Heart right ventricle (tissue), 16 donors: ENCODE data around the gene MISFA. TPM values are rescaled to one million over a fixed set of nuclear protein-coding genes. Genes with fewer than 3 reads are reported as not detected.

Experiments
- ATAC-seq, 8 donors: fragments of 200-7000 bp; cut with Tn5 transposase; one replicate each; pipeline ENCODE4 v1.9.1; 2020; ENCODE audit warnings: mild to moderate bottlenecking in 8 of 8, moderate library complexity in 8 of 8, moderate number of reproducible peaks in 1 of 8
- DNase-seq, 2 donors: peaks; one replicate each; pipeline ENCODE4 v3.0.0-alpha.2; 2020
- H3K27ac ChIP-seq, 10 donors: fragments of 200-600 bp; sonication (generic) in 2 of 10; one replicate each; pipeline versions ENCODE4 v1.5.0 to v1.8.0; 2020 to 2022; ENCODE audit warnings: mild to moderate bottlenecking in 3 of 10
- H3K27me3 ChIP-seq, 7 donors: fragments of 200-600 bp; one replicate each; pipeline ENCODE4 v1.8.0; 2021 to 2022; ENCODE audit warnings: mild to moderate bottlenecking in 2 of 7
- H3K36me3 ChIP-seq, 9 donors: fragments of 200-600 bp; sonication (generic) in 1 of 9; one replicate each; pipeline versions ENCODE4 v1.5.0 to v1.8.0; 2020 to 2022; ENCODE audit warnings: mild to moderate bottlenecking in 2 of 9
- H3K4me1 ChIP-seq, 9 donors: fragments of 200-600 bp; sonication (generic) in 1 of 9; one replicate each; pipeline versions ENCODE4 v1.5.0 to v1.8.0; 2020 to 2022; ENCODE audit warnings: mild to moderate bottlenecking in 4 of 9
- H3K4me3 ChIP-seq, 10 donors: fragments of 200-600 bp; sonication (generic) in 2 of 10; one replicate each; pipeline versions ENCODE4 v1.5.0 to v1.8.0; 2020 to 2022; ENCODE audit warnings: mild to moderate bottlenecking in 7 of 10, moderate library complexity in 2 of 10
- H3K9me3 ChIP-seq, 11 donors: fragments of 200-600 bp in 10 of 11; sonication (generic) in 2 of 11; one replicate each; pipeline versions ENCODE4 v1.5.0 to v1.8.0; 2013 to 2022; ENCODE audit warnings: mild to moderate bottlenecking in 2 of 11, control low read depth in 1 of 11, moderate library complexity in 1 of 11
- CTCF ChIP-seq, 9 donors: fragments of 200-600 bp; sonication (generic) in 2 of 9; IDR thresholded peaks; one replicate each; pipeline versions ENCODE4 v1.5.0 to v1.8.0; 2021 to 2022; ENCODE audit warnings: antibody characterized with exemption in 9 of 9, mild to moderate bottlenecking in 5 of 9, moderate library complexity in 1 of 9
- WGBS, 2 donors: extraction: QIAGEN DNeasy Blood & Tissue Kit; methylation state at CpG; one replicate each; pipeline ENCODE4 v1.1.7; 2013; ENCODE audit warnings: inconsistent platforms in 1 of 2; 5-methylcytosine and 5-hydroxymethylcytosine counted together
- intact Hi-C, 10 donors: fragments of 100-400 bp; cut with DNase I; formaldehyde crosslinking; loops; one replicate each; pipeline versions ENCODE4 v1.11.1 to v1.14.2; 2022
- polyA plus RNA-seq, 2 donors: library from polyadenylated mRNA; stranded (reverse); fragments of 200-250 nt; gene quantifications; one replicate each; pipeline ENCODE4 v1.2.3, GENCODE V29; 2013
- total RNA-seq, 10 donors: library from RNA; stranded (reverse); fragmentation: NEBNext Ultra II Directional in 3 of 10; extraction: Animal tissue kit (Norgen Biotek cat#: 25700) in 3 of 10; gene quantifications; one replicate each; pipeline versions ENCODE4 v1.2.1 to v1.2.4, GENCODE V29; 2021 to 2023
- donor health status: Arrhythmogenic right ventricular cardiomyopathy.
- donor health status: ischemic (EF 13 %, LVEDD 7.1; RV severe dilation, severe dysfunction).
- donor health status: healthy with polysubstance abuse.
- donor health status: DM: no; HTN: yes; CAD: no.
- donor health status: DM: no; HTN: no; CAD: no.
- donor health status: ischemic (EF 25% LVEDD 6.9; RV normal size, moderate dysfunction).
- donor health status: ischemic (EF 25% LVEDD 5.7; RV mildly dilated, moderate dysfunction).
- donor health status: healthy.
- donor health status: DM: yes; HTN: yes; CAD: no.
- donor health status: Ischemic cardiomyopathy.
- donor health status: ischemic (EF 35%, LVEDD 5.7; RV mildly dilated, moderate dysfunction).
- donor health status: nonischemic (EF 11% LVEDD 7.7; RV severe dilation, severe dysfunction).
- donor health status: DM: yes; HTN: yes; CAD: no.
- donor health status: PGD.
- donor health status: ischemic (EF 29% LVEDD 5.4; RV normal size, mild dysfunction).
- donor health status: nonischemic (EF 23%, LVEDD 6.1; RV moderate dilation, normal function).

The MISFA gene
- total and polyA plus RNA-seq, 12 donors: 1.7 to 18.4 (median 10.8) TPM

GRCh38 chr11:18612394-18612793, 12.8 kb downstream of the MISFA start:
- H3K4me3 ChIP-seq: no peak overlapping the region
- H3K36me3 ChIP-seq: peaks cover 0 to 91% (median 43%) of the 10 kb centered on the region in 9 donors
- DNase-seq (no peak), ATAC-seq (no peak)
- no peaks in the 10 kb centered on the region for H3K27me3 ChIP-seq
- no peak for TF ChIP-seq CTCF (IDR thresholded peaks at IDR 0.05)
- H3K27ac ChIP-seq: no peak overlapping the region
- intact Hi-C loops: no loop called here
- H3K9me3 ChIP-seq: no peaks in the 10 kb centered on the region
- peaks cover 0 to 23% (median 0%) of the 10 kb centered on the region in 9 donors for H3K4me1 ChIP-seq
- 87 to 97% methylated on average over 4 of the region's 4 CpGs for WGBS, 2 donors

GRCh38 chr11:18614667-18615066, 15.1 kb downstream of the MISFA start:
- intact Hi-C loops: no loop called here
- no peak overlapping the region for H3K4me3 ChIP-seq
- TF ChIP-seq CTCF (IDR thresholded peaks at IDR 0.05): no peak
- ATAC-seq (peak in 1 of 8 donors; percentile 34), DNase-seq (no peak)
- peaks cover 4 to 46% (median 18%) of the 10 kb centered on the region in 9 donors for H3K4me1 ChIP-seq
- no peaks in the 10 kb centered on the region for H3K9me3 ChIP-seq
- no peaks in the 10 kb centered on the region for H3K27me3 ChIP-seq
- 92% methylated on average over 10 of the region's 10 CpGs for WGBS, 2 donors
- peak overlapping the region in 1 of 10 donors; percentile 9 for H3K27ac ChIP-seq
- H3K36me3 ChIP-seq: peaks cover 0 to 69% (median 35%) of the 10 kb centered on the region in 9 donors

- H3K27me3 ChIP-seq: no peaks in the 10 kb centered on the region
- 94 to 95% methylated on average over 11 of the region's 11 CpGs for WGBS, 2 donors
- TF ChIP-seq CTCF (IDR thresholded peaks at IDR 0.05): no peak
- H3K36me3 ChIP-seq: peaks cover 0 to 58% (median 29%) of the 10 kb centered on the region in 9 donors
- ATAC-seq: no peak
- no peak overlapping the region for H3K27ac ChIP-seq
- H3K9me3 ChIP-seq: no peaks in the 10 kb centered on the region
- intact Hi-C loops: no loop called here
- peaks cover 4 to 53% (median 19%) of the 10 kb centered on the region in 9 donors for H3K4me1 ChIP-seq
- no peak for DNase-seq
- H3K4me3 ChIP-seq: no peak overlapping the region
Measured at GRCh38 chr11:18615628-18616392, 16.2 kb downstream of the MISFA start.

- intact Hi-C loops: no loop called here
- peak overlapping the region in 1 of 10 donors; percentile 8 for H3K4me3 ChIP-seq
- H3K27ac ChIP-seq: peak overlapping the region in 9 of 10 donors; percentile 5 to 77 (median 51)
- 75 to 82% methylated on average over 10 of the region's 10 CpGs for WGBS, 2 donors
- H3K9me3 ChIP-seq: no peaks in the 10 kb centered on the region
- H3K27me3 ChIP-seq: no peaks in the 10 kb centered on the region
- no peak for DNase-seq
- ATAC-seq: no peak
- TF ChIP-seq CTCF (IDR thresholded peaks at IDR 0.05): no peak
- peaks cover 0 to 38% (median 17%) of the 10 kb centered on the region in 9 donors for H3K36me3 ChIP-seq
- peaks cover 4 to 53% (median 19%) of the 10 kb centered on the region in 9 donors for H3K4me1 ChIP-seq
Measured at GRCh38 chr11:18617688-18618341, 18.2 kb downstream of the MISFA start.
